Measurements from ENCODE around the gene SERINC2. TPM values are rescaled to one million over a fixed set of nuclear protein-coding genes. Genes with fewer than 3 reads are reported as not detected.

Gene SERINC2
- total and polyA plus RNA-seq, 2 of the 8 experiments (the other 6 are each of a cell fraction or from before 2014, with no cell fraction given), result 31.4 to 60.0 TPM

DNA sequence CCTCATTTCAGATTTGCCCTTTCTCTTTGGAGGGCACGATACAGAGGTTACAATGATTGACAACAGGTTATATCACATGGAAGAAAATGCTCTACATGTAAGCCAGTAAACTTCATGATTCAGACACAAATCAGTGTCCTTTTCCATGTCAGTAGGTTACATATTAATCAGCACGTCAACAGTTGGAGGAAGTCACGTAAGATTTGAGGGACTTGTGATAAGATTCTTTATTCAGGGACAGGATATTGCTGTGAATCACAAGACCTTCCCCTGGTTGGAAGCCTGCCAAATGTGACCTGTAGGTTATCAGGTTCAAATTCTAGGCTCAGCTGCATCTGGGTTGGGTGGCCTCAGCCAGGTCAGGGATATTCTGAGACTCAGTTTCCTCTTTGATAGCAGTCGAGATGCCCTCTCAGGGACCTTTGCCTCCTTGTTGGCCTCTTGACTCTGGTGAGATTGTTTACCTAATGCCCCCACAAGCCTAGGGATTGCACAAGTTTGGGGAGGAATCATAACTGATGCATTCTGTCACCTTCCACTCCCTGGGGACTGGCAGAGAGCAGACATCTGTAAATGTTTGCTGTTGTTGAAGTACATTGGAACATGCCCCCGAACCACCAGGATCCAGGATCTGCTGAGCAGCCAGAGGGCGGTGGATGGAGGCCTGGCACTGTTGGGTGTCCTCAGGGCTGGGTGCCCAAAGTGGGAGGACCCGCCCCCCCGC, 31.9 kb downstream of the SERINC2 start (continued):
- TF ChIP-seq, protein P1, sequence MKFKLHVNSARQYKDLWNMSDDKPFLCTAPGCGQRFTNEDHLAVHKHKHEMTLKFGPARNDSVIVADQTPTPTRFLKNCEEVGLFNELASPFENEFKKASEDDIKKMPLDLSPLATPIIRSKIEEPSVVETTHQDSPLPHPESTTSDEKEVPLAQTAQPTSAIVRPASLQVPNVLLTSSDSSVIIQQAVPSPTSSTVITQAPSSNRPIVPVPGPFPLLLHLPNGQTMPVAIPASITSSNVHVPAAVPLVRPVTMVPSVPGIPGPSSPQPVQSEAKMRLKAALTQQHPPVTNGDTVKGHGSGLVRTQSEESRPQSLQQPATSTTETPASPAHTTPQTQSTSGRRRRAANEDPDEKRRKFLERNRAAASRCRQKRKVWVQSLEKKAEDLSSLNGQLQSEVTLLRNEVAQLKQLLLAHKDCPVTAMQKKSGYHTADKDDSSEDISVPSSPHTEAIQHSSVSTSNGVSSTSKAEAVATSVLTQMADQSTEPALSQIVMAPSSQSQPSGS (IDR thresholded peaks at IDR 0.05; ENCODE audit: low read length), result no peak
- TF ChIP-seq TAF1 (IDR thresholded peaks at IDR 0.05; ENCODE audit: low read depth, low read length), result no peak
